Measurements from ENCODE around the gene CHMP5. TPM values are rescaled to one million over a fixed set of nuclear protein-coding genes. Genes with fewer than 3 reads are reported as not detected.

CHMP5 gene
- total RNA-seq, 3 donors from 2014 or later (not counting 1 experiment from before 2014, with no cell fraction given): 21.3 to 24.5 (median 24.0) TPM

GRCh38 chr9:33277484-33277883 lies 12.6 kb downstream of the CHMP5 start:
- no peak overlapping the region for H3K27ac ChIP-seq (ENCODE audit: low read length)
- no peaks in the 10 kb centered on the region for H3K9me3 ChIP-seq (ENCODE audit: control insufficient read depth, insufficient read depth, low read length)
- no peaks in the 10 kb centered on the region for H3K27me3 ChIP-seq (ENCODE audit: control insufficient read depth, insufficient read depth, low read length)
- no peaks in the 10 kb centered on the region for H3K4me1 ChIP-seq (ENCODE audit: control insufficient read depth, insufficient read depth, low read length)
- no peaks in the 10 kb centered on the region for H3K27me3 Mint-ChIP-seq (ENCODE audit: low read depth in 2 of 2)
- no peaks in the 10 kb centered on the region for H3K9me3 Mint-ChIP-seq
- DNase-seq: no peak
- H3K4me3 Mint-ChIP-seq: no peak overlapping the region
- peaks cover 0 to 7% of the 10 kb centered on the region in 2 donors for H3K4me1 Mint-ChIP-seq
- no peak for ATAC-seq
- H3K4me3 ChIP-seq (ENCODE audit: low read length): no peak overlapping the region
- WGBS (ENCODE audit: insufficient coverage): 97% methylated on average over 4 of the region's 4 CpGs
- TF ChIP-seq CTCF (IDR thresholded peaks at IDR 0.05): no peak
- intact Hi-C loops (cut with micrococcal nuclease): no loop called here
- peaks cover 77% of the 10 kb centered on the region for H3K36me3 ChIP-seq (ENCODE audit: control insufficient read depth, insufficient read depth, low read length)
- no peak overlapping the region for H3K27ac Mint-ChIP-seq
- peaks cover 25% of the 10 kb centered on the region for H3K36me3 Mint-ChIP-seq

GRCh38 chr9:33285502-33285901 lies 20.7 kb downstream of the CHMP5 start:
- no peak overlapping the region for H3K27ac ChIP-seq (ENCODE audit: low read length)
- Mint-ChIP-seq H3K4me3 (no peak overlapping the region), H3K9me3 (no peaks in the 10 kb centered on the region), H3K4me1 (peaks cover 5 to 6% of the 10 kb centered on the region in 2 donors), H3K36me3 (no peaks in the 10 kb centered on the region), H3K27me3 (ENCODE audit: low read depth in 2 of 2) (peaks cover 0 to 3% of the 10 kb centered on the region in 2 donors), H3K27ac (no peak overlapping the region)
- peaks cover 12% of the 10 kb centered on the region for H3K4me1 ChIP-seq (ENCODE audit: control insufficient read depth, insufficient read depth, low read length)
- no peak for ATAC-seq
- WGBS (ENCODE audit: insufficient coverage): 56% methylated on average over 3 of the region's 5 CpGs
- H3K27me3 ChIP-seq (ENCODE audit: control insufficient read depth, insufficient read depth, low read length): no peaks in the 10 kb centered on the region
- no peak for TF ChIP-seq CTCF (IDR thresholded peaks at IDR 0.05)
- DNase-seq: no peak
- no peak overlapping the region for H3K4me3 ChIP-seq (ENCODE audit: low read length)
- H3K36me3 ChIP-seq (ENCODE audit: control insufficient read depth, insufficient read depth, low read length): peaks cover 21% of the 10 kb centered on the region
- no peaks in the 10 kb centered on the region for H3K9me3 ChIP-seq (ENCODE audit: control insufficient read depth, insufficient read depth, low read length)
- intact Hi-C loops (cut with micrococcal nuclease): no loop called here

GRCh38 chr9:33287087-33287490 lies 22.2 kb downstream of the CHMP5 start:
- Mint-ChIP-seq H3K27ac (peak overlapping the region; percentile 44 to 61), H3K36me3 (no peaks in the 10 kb centered on the region), H3K4me3 (no peak overlapping the region), H3K9me3 (no peaks in the 10 kb centered on the region), H3K27me3 (ENCODE audit: low read depth in 2 of 2) (peaks cover 0 to 3% of the 10 kb centered on the region in 2 donors), H3K4me1 (peaks cover 17 to 18% of the 10 kb centered on the region in 2 donors)
- peak; percentile 62 for TF ChIP-seq CTCF (IDR thresholded peaks at IDR 0.05)
- Histone ChIP-seq H3K9me3 (ENCODE audit: control insufficient read depth, insufficient read depth, low read length) (no peaks in the 10 kb centered on the region), H3K36me3 (ENCODE audit: control insufficient read depth, insufficient read depth, low read length) (peaks cover 9% of the 10 kb centered on the region), H3K4me1 (ENCODE audit: control insufficient read depth, insufficient read depth, low read length) (peaks cover 26% of the 10 kb centered on the region), H3K4me3 (ENCODE audit: low read length) (no peak overlapping the region), H3K27me3 (ENCODE audit: control insufficient read depth, insufficient read depth, low read length) (no peaks in the 10 kb centered on the region), H3K27ac (ENCODE audit: low read length) (no peak overlapping the region)
- 64% methylated on average over 4 of the region's 4 CpGs for WGBS (ENCODE audit: insufficient coverage)
- ATAC-seq (no peak), DNase-seq (peak in 1 of 2 donors; percentile 83)
- intact Hi-C loops (cut with micrococcal nuclease): loop anchor here (1.0 kb wide), 1 partner anchor 179 kb away; no protein-coding TSS in a partner anchor

- Histone ChIP-seq H3K4me3 (ENCODE audit: low read length) (no peak overlapping the region), H3K4me1 (ENCODE audit: control insufficient read depth, insufficient read depth, low read length) (peaks cover 28% of the 10 kb centered on the region), H3K27me3 (ENCODE audit: control insufficient read depth, insufficient read depth, low read length) (no peaks in the 10 kb centered on the region), H3K27ac (ENCODE audit: low read length) (no peak overlapping the region), H3K36me3 (ENCODE audit: control insufficient read depth, insufficient read depth, low read length) (peaks cover 11% of the 10 kb centered on the region), H3K9me3 (ENCODE audit: control insufficient read depth, insufficient read depth, low read length) (no peaks in the 10 kb centered on the region)
- TF ChIP-seq CTCF (IDR thresholded peaks at IDR 0.05): no peak
- peaks cover 29% of the 10 kb centered on the region in 2 donors for H3K4me1 Mint-ChIP-seq
- H3K4me3 Mint-ChIP-seq: no peak overlapping the region
- DNase-seq (no peak), ATAC-seq (no peak)
- H3K9me3 Mint-ChIP-seq: no peaks in the 10 kb centered on the region
- intact Hi-C loops (cut with micrococcal nuclease): no loop called here
- WGBS (ENCODE audit: insufficient coverage): 88% methylated on average over 3 of the region's 4 CpGs
- H3K27me3 Mint-ChIP-seq (ENCODE audit: low read depth in 2 of 2): peaks cover 0 to 3% of the 10 kb centered on the region in 2 donors
- H3K36me3 Mint-ChIP-seq: no peaks in the 10 kb centered on the region
- H3K27ac Mint-ChIP-seq: peak overlapping the region; percentile 57 to 61
These were observed 23.4 kb downstream of the CHMP5 start for GRCh38 chr9:33288235-33288634.
